Upper lobe of right lung (tissue), 1 donor: Measurements from ENCODE around the gene TWNK. TPM values are rescaled to one million over a fixed set of nuclear protein-coding genes. Genes with fewer than 3 reads are reported as not detected.

Experiments used
- ATAC-seq: fragments of 200-7000 bp; cut with Tn5 transposase; one replicate; pipeline ENCODE4 v1.9.1; 2020; ENCODE audit warnings: mild to moderate bottlenecking, moderate library complexity
- DNase-seq: peaks from one replicate; pipeline ENCODE4 v3.0.0-alpha.2; 2020
- H3K27ac ChIP-seq: fragments of 200-600 bp; one replicate; pipeline ENCODE4 v1.8.0; 2022
- H3K27me3 ChIP-seq: fragments of 200-600 bp; one replicate; pipeline ENCODE4 v1.8.0; 2022; ENCODE audit warnings: mild to moderate bottlenecking
- H3K36me3 ChIP-seq: fragments of 200-600 bp; one replicate; pipeline ENCODE4 v1.8.0; 2022
- H3K4me1 ChIP-seq: fragments of 200-600 bp; one replicate; pipeline ENCODE4 v1.8.0; 2022
- H3K4me3 ChIP-seq: fragments of 200-600 bp; one replicate; pipeline ENCODE4 v1.8.0; 2022; ENCODE audit warnings: mild to moderate bottlenecking
- H3K9me3 ChIP-seq: fragments of 200-600 bp; one replicate; pipeline ENCODE4 v1.8.0; 2022
- CTCF ChIP-seq: fragments of 200-600 bp; IDR thresholded peaks from one replicate; pipeline ENCODE4 v1.8.0; 2022; ENCODE audit warnings: antibody characterized with exemption
- intact Hi-C: fragments of 100-400 bp; cut with DNase I; formaldehyde crosslinking; loops from one replicate; pipeline ENCODE4 v1.11.0; 2022
- total RNA-seq: library from RNA; stranded (reverse); fragmentation: NEBNext Ultra II Directional; extraction: Animal tissue kit (Norgen Biotek cat#: 25700); gene quantifications from one replicate; pipeline ENCODE4 v1.2.1, GENCODE V29; 2021
- donor health status: DM: no; HTN: yes; CAD: no; lungs with severe emphysema.

The TWNK gene
- total RNA-seq, 1 donor from 2014 or later: 6.5 TPM

- Histone ChIP-seq H3K27ac (peak overlapping the region; percentile 87), H3K36me3 (peaks cover 28% of the 10 kb centered on the region), H3K4me1 (peaks cover 43% of the 10 kb centered on the region), H3K4me3 (peak overlapping the region; percentile 92), H3K27me3 (no peaks in the 10 kb centered on the region), H3K9me3 (no peaks in the 10 kb centered on the region)
- DNase-seq: no peak
- intact Hi-C loops: no loop called here
- no peak for ATAC-seq
- TF ChIP-seq CTCF: no peak
Observed at GRCh38 chr10:101000127-101000914, 13.0 kb downstream of the TWNK start.

- ATAC-seq: peak; percentile 21
- peaks cover 36% of the 10 kb centered on the region for H3K36me3 ChIP-seq
- peak overlapping the region; percentile 87 for H3K27ac ChIP-seq
- intact Hi-C loops: no loop called here
- H3K4me1 ChIP-seq: peaks cover 43% of the 10 kb centered on the region
- no peak for TF ChIP-seq CTCF
- H3K27me3 ChIP-seq: no peaks in the 10 kb centered on the region
- H3K9me3 ChIP-seq: no peaks in the 10 kb centered on the region
- peak; percentile 82 for DNase-seq
- H3K4me3 ChIP-seq: peak overlapping the region; percentile 92
Observed at GRCh38 chr10:101000915-101001658, 13.7 kb downstream of the TWNK start.

- Histone ChIP-seq H3K4me3 (peak overlapping the region; percentile 92), H3K27me3 (no peaks in the 10 kb centered on the region), H3K36me3 (peaks cover 42% of the 10 kb centered on the region), H3K27ac (peak overlapping the region; percentile 87), H3K9me3 (no peaks in the 10 kb centered on the region), H3K4me1 (peaks cover 40% of the 10 kb centered on the region)
- ATAC-seq (no peak), DNase-seq (no peak)
- intact Hi-C loops: no loop called here
- no peak for TF ChIP-seq CTCF
Observed at GRCh38 chr10:101001659-101002035, 14.3 kb downstream of the TWNK start.

- H3K9me3 ChIP-seq: no peaks in the 10 kb centered on the region
- peaks cover 38% of the 10 kb centered on the region for H3K4me1 ChIP-seq
- H3K27ac ChIP-seq: peak overlapping the region; percentile 87
- no peak for DNase-seq
- H3K36me3 ChIP-seq: peaks cover 48% of the 10 kb centered on the region
- intact Hi-C loops: no loop called here
- no peak for TF ChIP-seq CTCF
- H3K4me3 ChIP-seq: no peak overlapping the region
- H3K27me3 ChIP-seq: no peaks in the 10 kb centered on the region
- no peak for ATAC-seq
Observed at GRCh38 chr10:101002456-101002855, 15.1 kb downstream of the TWNK start.

DNA sequence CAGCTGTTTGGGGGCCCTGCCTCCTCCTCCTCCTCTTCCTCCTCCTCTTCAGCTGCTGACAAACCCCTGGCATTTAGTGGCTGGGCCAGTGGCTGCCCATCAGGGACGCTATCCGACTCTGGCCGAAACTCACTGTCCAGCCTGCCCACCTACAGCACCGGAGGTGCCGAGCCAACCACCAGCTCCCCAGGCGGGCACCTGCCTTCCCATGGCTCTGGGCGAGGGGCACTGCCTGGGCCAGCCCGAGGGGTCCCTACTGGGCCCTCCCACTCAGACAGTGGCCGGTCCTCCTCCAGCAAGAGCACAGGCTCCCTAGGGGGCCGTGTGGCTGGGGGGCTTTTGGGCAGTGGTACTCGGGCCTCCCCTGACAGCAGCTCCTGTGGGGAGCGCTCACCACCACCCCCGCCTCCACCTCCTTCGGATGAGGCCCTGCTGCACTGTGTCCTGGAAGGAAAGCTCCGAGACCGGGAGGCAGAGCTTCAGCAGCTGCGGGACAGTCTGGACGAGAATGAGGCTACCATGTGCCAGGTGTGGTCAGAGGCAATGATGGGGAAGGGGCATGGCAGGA, 16.4 kb downstream of the TWNK start:
- Histone ChIP-seq H3K27ac (no peak overlapping the region), H3K9me3 (no peaks in the 10 kb centered on the region), H3K4me3 (no peak overlapping the region), H3K27me3 (no peaks in the 10 kb centered on the region), H3K4me1 (peaks cover 27% of the 10 kb centered on the region), H3K36me3 (peaks cover 48% of the 10 kb centered on the region)
- no peak for ATAC-seq
- intact Hi-C loops: no loop called here
- no peak for TF ChIP-seq CTCF
- DNase-seq: no peak
